Activated naive CD4-positive, alpha-beta T cell treated with anti-CD3 and anti-CD28 coated beads, Interleukin-2, amount 10 ng/mL, durations not matched to agents 7 days and 5 days (primary cell): ENCODE measurements around the gene GFY.

Source experiments
- CTCF ChIA-PET: fragments of 350-600 bp; sonication (Branson Sonifier 250); formaldehyde crosslinking; loops from one replicate; lab custom pipeline; 2021; ENCODE audit warnings: antibody characterized with exemption; lab: Charles Lee
- DNase-seq: peaks from one replicate; pipeline ENCODE4 v3.0.0-alpha.2; 2020
- H3K27ac Mint-ChIP-seq: one replicate; pipeline ENCODE4 v1.8.0; 2021; ENCODE audit warnings: mild to moderate bottlenecking, moderate library complexity, mixed read lengths
- H3K27me3 Mint-ChIP-seq: one replicate; pipeline ENCODE4 v1.8.0; 2021; ENCODE audit warnings: mild to moderate bottlenecking, mixed read lengths
- H3K36me3 Mint-ChIP-seq: one replicate; pipeline ENCODE4 v1.8.0; 2021; ENCODE audit warnings: mixed read lengths
- H3K4me1 Mint-ChIP-seq: one replicate; pipeline ENCODE4 v1.8.0; 2021; ENCODE audit warnings: mixed read lengths
- H3K4me3 Mint-ChIP-seq: one replicate; pipeline ENCODE4 v1.8.0; 2021; ENCODE audit warnings: mild to moderate bottlenecking, moderate library complexity, mixed read lengths
- H3K9me3 Mint-ChIP-seq: one replicate; pipeline ENCODE4 v1.8.0; 2021; ENCODE audit warnings: mixed read lengths

Gene GFY

DNA sequence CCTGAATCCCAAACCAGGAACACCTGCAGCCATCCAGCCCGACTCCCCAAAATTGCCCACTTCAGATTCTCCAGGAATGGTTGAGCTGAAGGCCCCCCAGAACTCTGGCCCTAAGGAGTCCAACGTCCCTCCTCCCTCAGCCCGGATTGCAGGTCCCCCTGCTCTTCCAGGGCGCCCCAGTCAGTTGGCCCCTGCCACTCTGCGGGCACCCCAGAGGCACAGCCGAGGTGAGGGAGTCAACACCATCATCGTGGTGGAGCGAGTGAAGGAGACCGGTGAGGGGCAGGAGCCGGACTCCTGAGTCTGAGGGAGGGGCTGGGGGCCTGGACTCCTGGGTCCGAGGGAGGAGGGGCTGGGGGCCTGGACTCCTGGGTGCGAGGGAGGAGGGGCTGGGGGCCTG is 2.2 kb downstream of the GFY start:
- H3K27me3 Mint-ChIP-seq: peaks cover 100% of the 10 kb centered on the region
- no peak overlapping the region for H3K27ac Mint-ChIP-seq
- DNase-seq: no peak
- H3K36me3 Mint-ChIP-seq: peaks cover 2% of the 10 kb centered on the region
- H3K9me3 Mint-ChIP-seq: no peaks in the 10 kb centered on the region
- CTCF ChIA-PET: interaction anchor here (0.9 to 2.4 kb wide), 2 partner anchors 15 to 35 kb away, joined by 4 to 9 read pairs; no protein-coding TSS in a partner anchor
- peaks cover 75% of the 10 kb centered on the region for H3K4me1 Mint-ChIP-seq
- peak overlapping the region; percentile 14 for H3K4me3 Mint-ChIP-seq

DNA sequence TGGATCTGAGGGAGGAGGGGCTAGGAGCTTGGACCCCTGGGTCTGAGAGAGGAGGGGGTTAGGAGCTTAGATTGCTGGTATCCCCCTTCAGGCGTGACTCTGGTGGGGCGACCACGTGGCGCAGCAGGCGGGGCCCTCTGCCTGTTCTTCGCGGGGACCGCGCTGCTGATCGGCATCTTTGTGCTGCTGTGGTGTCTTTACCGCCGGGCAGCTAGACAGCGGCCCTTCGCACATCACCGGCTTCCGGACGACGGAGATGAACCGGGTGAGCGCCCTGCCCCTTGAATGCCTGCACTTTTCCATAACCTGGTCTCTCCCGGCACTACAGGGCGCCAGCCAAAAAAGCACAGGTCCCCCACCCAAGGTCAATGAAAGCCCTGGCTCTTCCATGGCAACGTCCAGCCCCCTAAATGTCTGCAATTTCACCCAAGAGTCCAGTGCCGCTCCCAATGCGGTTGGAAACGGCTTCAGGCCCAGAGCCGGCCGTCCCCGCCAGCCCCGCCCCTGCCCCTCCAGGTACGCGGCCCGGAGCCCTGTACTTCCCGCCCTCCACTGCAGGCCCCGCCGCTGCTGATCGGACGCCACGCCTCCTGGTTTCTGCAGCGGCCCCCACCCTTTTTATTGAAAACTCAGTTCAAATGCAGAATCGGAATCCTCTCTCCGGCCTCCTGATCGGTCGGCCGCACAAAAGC is 2.8 kb downstream of the GFY start:
- peaks cover 73% of the 10 kb centered on the region for H3K4me1 Mint-ChIP-seq

DNA sequence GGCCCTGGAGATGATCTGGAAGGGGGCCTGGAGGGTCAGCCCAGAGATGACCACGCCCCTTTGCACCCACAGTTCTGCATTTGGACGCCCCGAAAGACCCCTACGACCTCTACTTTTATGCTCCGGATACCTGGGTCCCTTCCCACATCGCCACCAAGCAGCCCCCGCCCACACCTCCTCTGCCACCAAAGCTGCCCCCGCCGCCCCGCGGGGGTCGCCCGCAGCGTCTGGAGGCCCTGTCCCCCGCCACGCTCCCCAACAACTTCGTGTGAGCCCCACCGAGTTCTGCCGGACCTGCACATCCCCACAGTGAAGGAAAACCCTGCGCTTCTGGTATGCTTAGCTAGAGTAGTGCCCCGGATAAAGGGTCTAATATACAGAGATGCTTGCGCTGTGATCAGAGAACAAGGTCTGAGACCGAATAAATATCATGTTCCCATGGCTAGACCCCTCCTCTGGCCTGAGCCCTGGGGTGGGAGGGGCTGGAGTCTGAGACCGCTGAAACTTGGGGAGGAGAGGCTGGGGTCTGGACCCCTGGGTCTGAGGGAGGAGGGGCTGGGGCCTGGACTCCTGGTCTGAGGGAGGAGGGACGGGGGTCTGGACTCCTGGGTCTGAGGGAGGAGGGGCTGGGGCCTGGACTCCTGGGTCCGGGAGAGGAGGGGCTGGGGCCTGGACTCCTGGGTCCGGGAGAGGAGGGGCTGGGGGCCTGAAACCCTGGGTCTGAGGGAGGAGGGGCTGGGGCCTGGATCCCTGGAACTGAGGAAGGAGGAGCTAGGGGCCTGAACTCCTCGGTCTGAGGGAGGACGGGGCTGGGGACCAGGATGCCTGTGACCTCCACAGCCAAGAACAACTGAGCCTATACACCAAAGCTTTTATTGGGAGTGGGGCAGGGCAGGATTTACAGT is 3.6 kb downstream of the GFY start:
- peaks cover 2% of the 10 kb centered on the region for H3K36me3 Mint-ChIP-seq
- peaks cover 71% of the 10 kb centered on the region for H3K4me1 Mint-ChIP-seq
- H3K27ac Mint-ChIP-seq: no peak overlapping the region
- DNase-seq: no peak
- peaks cover 100% of the 10 kb centered on the region for H3K27me3 Mint-ChIP-seq
- H3K4me3 Mint-ChIP-seq: no peak overlapping the region
- H3K9me3 Mint-ChIP-seq: no peaks in the 10 kb centered on the region
- CTCF ChIA-PET: interaction anchor here (1.2 to 2.4 kb wide), 5 partner anchors 10 to 37 kb away, joined by 3 to 10 read pairs (median 4); no protein-coding TSS in a partner anchor

More for the DNA sequence above, 2.8 kb downstream of the GFY start:
- peaks cover 100% of the 10 kb centered on the region for H3K27me3 Mint-ChIP-seq
- no peak overlapping the region for H3K4me3 Mint-ChIP-seq
- CTCF ChIA-PET: interaction anchor here (2.4 kb wide), 1 partner anchor 36 kb away, joined by 9 read pairs; no protein-coding TSS in a partner anchor
- H3K36me3 Mint-ChIP-seq: peaks cover 2% of the 10 kb centered on the region
- H3K27ac Mint-ChIP-seq: no peak overlapping the region
- H3K9me3 Mint-ChIP-seq: no peaks in the 10 kb centered on the region
- peak; percentile 61 for DNase-seq

- H3K4me3 Mint-ChIP-seq: no peak overlapping the region
- peaks cover 56% of the 10 kb centered on the region for H3K4me1 Mint-ChIP-seq
- DNase-seq: no peak
- H3K27ac Mint-ChIP-seq: no peak overlapping the region
- peaks cover 2% of the 10 kb centered on the region for H3K36me3 Mint-ChIP-seq
- H3K27me3 Mint-ChIP-seq: peaks cover 100% of the 10 kb centered on the region
- CTCF ChIA-PET: interaction anchor here (0.8 to 1.8 kb wide), 5 partner anchors 12 to 38 kb away, joined by 3 to 10 read pairs (median 3); no protein-coding TSS in a partner anchor
- H3K9me3 Mint-ChIP-seq: no peaks in the 10 kb centered on the region
These were observed 5.0 kb downstream of the GFY start for GRCh38 chr19:49430172-49430677.

- peaks cover 54% of the 10 kb centered on the region for H3K4me1 Mint-ChIP-seq
- H3K36me3 Mint-ChIP-seq: peaks cover 2% of the 10 kb centered on the region
- H3K27me3 Mint-ChIP-seq: peaks cover 100% of the 10 kb centered on the region
- peak; percentile 57 for DNase-seq
- CTCF ChIA-PET: interaction anchor here (1.1 to 1.8 kb wide), 5 partner anchors 9 to 39 kb away, joined by 3 to 10 read pairs (median 3); no protein-coding TSS in a partner anchor
- H3K4me3 Mint-ChIP-seq: no peak overlapping the region
- H3K27ac Mint-ChIP-seq: peak overlapping the region; percentile 25
- no peaks in the 10 kb centered on the region for H3K9me3 Mint-ChIP-seq
These were observed 5.6 kb downstream of the GFY start for GRCh38 chr19:49430678-49431329.

DNA sequence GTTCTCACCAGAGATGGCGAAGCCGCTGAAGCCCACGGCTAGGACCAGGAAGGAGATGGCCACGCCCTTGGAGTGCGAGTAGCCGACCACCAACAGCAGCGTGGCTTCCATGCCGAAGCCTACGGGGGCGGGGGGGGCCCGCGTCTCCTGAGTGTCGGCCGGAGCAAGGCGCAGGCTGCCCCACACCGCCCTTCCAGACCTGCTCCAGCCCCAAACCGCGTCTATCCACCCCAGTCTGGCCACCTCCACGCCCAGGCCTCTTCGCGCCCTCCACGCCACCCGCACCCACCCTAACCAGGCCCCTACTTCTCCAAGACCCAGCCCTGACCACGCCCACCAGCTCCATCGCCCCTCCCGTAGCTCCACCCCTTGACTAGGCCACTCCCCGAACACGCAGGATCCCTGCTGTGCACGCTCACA is 6.2 kb downstream of the GFY start:
- H3K36me3 Mint-ChIP-seq: peaks cover 2% of the 10 kb centered on the region
- peaks cover 100% of the 10 kb centered on the region for H3K27me3 Mint-ChIP-seq
- CTCF ChIA-PET: interaction anchor here (0.6 to 1.7 kb wide), 3 partner anchors 9 to 1117 kb away, joined by 3 to 4 read pairs (median 3); no protein-coding TSS in a partner anchor
- no peak overlapping the region for H3K4me3 Mint-ChIP-seq
- peak; percentile 54 for DNase-seq
- H3K9me3 Mint-ChIP-seq: no peaks in the 10 kb centered on the region
- H3K4me1 Mint-ChIP-seq: peaks cover 54% of the 10 kb centered on the region
- H3K27ac Mint-ChIP-seq: no peak overlapping the region

- Mint-ChIP-seq H3K36me3 (peaks cover 2% of the 10 kb centered on the region), H3K4me1 (peaks cover 47% of the 10 kb centered on the region), H3K27me3 (peaks cover 100% of the 10 kb centered on the region), H3K9me3 (no peaks in the 10 kb centered on the region), H3K4me3 (peak overlapping the region; percentile 12), H3K27ac (no peak overlapping the region)
- DNase-seq: peak; percentile 71
- CTCF ChIA-PET: interaction anchor here (0.6 to 1.7 kb wide), 4 partner anchors 10 to 1118 kb away, joined by 3 to 4 read pairs (median 4); no protein-coding TSS in a partner anchor
These were observed 7.2 kb downstream of the GFY start for GRCh38 chr19:49432141-49433073.

- Mint-ChIP-seq H3K4me3 (no peak overlapping the region), H3K27ac (peak overlapping the region; percentile 75), H3K9me3 (no peaks in the 10 kb centered on the region), H3K36me3 (peaks cover 2% of the 10 kb centered on the region), H3K27me3 (peaks cover 100% of the 10 kb centered on the region), H3K4me1 (peaks cover 40% of the 10 kb centered on the region)
- CTCF ChIA-PET: no interaction called here
- DNase-seq: no peak
These were observed 8.2 kb downstream of the GFY start for GRCh38 chr19:49433240-49433901.

- CTCF ChIA-PET: interaction anchor here (0.9 to 1.2 kb wide), 2 partner anchors 10 to 15 kb away, joined by 3 to 4 read pairs; partner anchors contain the start of gene GFY
- no peak overlapping the region for H3K4me3 Mint-ChIP-seq
- H3K27me3 Mint-ChIP-seq: peaks cover 100% of the 10 kb centered on the region
- H3K9me3 Mint-ChIP-seq: no peaks in the 10 kb centered on the region
- H3K36me3 Mint-ChIP-seq: peaks cover 2% of the 10 kb centered on the region
- H3K27ac Mint-ChIP-seq: no peak overlapping the region
- no peak for DNase-seq
- H3K4me1 Mint-ChIP-seq: peaks cover 31% of the 10 kb centered on the region
These were observed 9.9 kb downstream of the GFY start for GRCh38 chr19:49434907-49435583.

DNA sequence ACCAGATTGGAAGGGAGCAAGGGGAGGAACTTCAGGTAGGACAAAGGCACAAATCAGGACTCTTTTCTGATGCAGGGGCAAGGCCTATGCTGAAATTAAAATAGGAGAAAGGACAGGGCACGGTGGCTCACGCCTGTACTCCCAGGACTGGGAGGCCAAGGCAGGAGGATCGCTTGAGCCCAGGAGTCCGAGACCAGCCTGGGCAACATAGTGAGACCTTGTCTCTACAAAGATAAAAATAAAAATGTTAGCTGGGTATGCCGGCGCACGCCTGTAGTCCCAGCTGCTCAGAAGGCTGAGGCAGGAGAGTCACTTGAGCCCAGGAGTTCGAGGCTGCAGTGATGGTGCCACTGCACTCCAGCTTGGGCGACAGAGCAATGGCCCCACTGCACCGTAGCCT is 10.5 kb downstream of the GFY start:
- H3K9me3 Mint-ChIP-seq: no peaks in the 10 kb centered on the region
- H3K4me3 Mint-ChIP-seq: no peak overlapping the region
- H3K4me1 Mint-ChIP-seq: peaks cover 32% of the 10 kb centered on the region
- H3K27ac Mint-ChIP-seq: no peak overlapping the region
- peaks cover 2% of the 10 kb centered on the region for H3K36me3 Mint-ChIP-seq
- peaks cover 100% of the 10 kb centered on the region for H3K27me3 Mint-ChIP-seq
- DNase-seq: no peak
- CTCF ChIA-PET: interaction anchor here (0.9 to 1.2 kb wide), 5 partner anchors 10 to 239 kb away, joined by 3 to 4 read pairs (median 3); partner anchors contain the start of gene GFY

GRCh38 chr19:49436381-49437017 is 11.3 kb downstream of the GFY start:
- H3K4me1 Mint-ChIP-seq: peaks cover 32% of the 10 kb centered on the region
- DNase-seq: peak; percentile 75
- no peak overlapping the region for H3K4me3 Mint-ChIP-seq
- no peaks in the 10 kb centered on the region for H3K9me3 Mint-ChIP-seq
- CTCF ChIA-PET: interaction anchor here (0.9 to 1.1 kb wide), 3 partner anchors 34 to 238 kb away, joined by 3 read pairs; no protein-coding TSS in a partner anchor
- peaks cover 2% of the 10 kb centered on the region for H3K36me3 Mint-ChIP-seq
- H3K27me3 Mint-ChIP-seq: peaks cover 100% of the 10 kb centered on the region
- no peak overlapping the region for H3K27ac Mint-ChIP-seq
